H1 (cell line): ENCODE data around the gene NUP133. TPM values are rescaled to one million over a fixed set of nuclear protein-coding genes. Genes with fewer than 3 reads are reported as not detected.
A peak's percentile ranks its signal among the peaks of the same experiment; 100 is the strongest.
"Not testable (repeated sequence)": the region's sequence is repeated elsewhere in the genome, so short reads cannot be mapped to it uniquely, and the experiment has no call there.

ENCODE experiments used
- CTCF ChIA-PET: fragments of 300-600 bp; sonication (Branson Sonifier 250); formaldehyde crosslinking; loops from one replicate; lab custom pipeline; 2021; ENCODE audit not compliant: partially characterized antibody; lab: Charles Lee
- POLR2A ChIA-PET: fragments of 300-600 bp; sonication (Branson Sonifier 250); formaldehyde crosslinking; loops from one replicate; lab custom pipeline; 2021; ENCODE audit warnings: inconsistent platforms; ENCODE audit not compliant: partially characterized antibody; lab: Charles Lee
- DNase-seq, 2 experiments: peaks; one replicate each; pipeline versions ENCODE4 v3.0.0 to v3.0.0-alpha.2; 2010 to 2022; ENCODE audit warnings: low spot score in 2 of 2, low read depth in 1 of 2, mixed read lengths in 1 of 2
- FAIRE-seq: peaks from 2 replicates; lab custom pipeline; 2011; peaks lifted over from hg19 to GRCh38; lab: Jason Lieb, UNC
- H2AFZ ChIP-seq: 2 replicates; pipeline ENCODE4 v1.8.1; 2012; ENCODE audit warnings: low read length, inconsistent platforms
- H2AK5ac ChIP-seq: 2 replicates; pipeline ENCODE4 v1.6.1; 2013; ENCODE audit warnings: low read depth, low read length
- H2BK120ac ChIP-seq: replicated peaks from 2 replicates; pipeline ENCODE3; 2013; ENCODE audit warnings: low read depth, low read length, inconsistent platforms
- H2BK12ac ChIP-seq: 2 replicates; pipeline ENCODE4 v1.6.1; 2013; ENCODE audit warnings: low read depth, low read length
- H2BK15ac ChIP-seq: 2 replicates; pipeline ENCODE4 v1.6.1; 2013; ENCODE audit warnings: low read length
- H2BK20ac ChIP-seq: 2 replicates; pipeline ENCODE4 v1.6.1; 2013; ENCODE audit warnings: low read length
- H2BK5ac ChIP-seq: 2 replicates; pipeline ENCODE4 v1.6.1; 2013; ENCODE audit warnings: low read depth, low read length
- H3K14ac ChIP-seq: 2 replicates; pipeline ENCODE4 v1.6.1; 2013; ENCODE audit warnings: inconsistent platforms; ENCODE audit not compliant: insufficient read length
- H3K18ac ChIP-seq: 2 replicates; pipeline ENCODE4 v1.6.1; 2013; ENCODE audit warnings: low read length; ENCODE audit errors: extremely low read depth
- H3K23ac ChIP-seq: 2 replicates; pipeline ENCODE4 v1.6.1; 2013; ENCODE audit warnings: inconsistent platforms; ENCODE audit not compliant: insufficient read length
- H3K23me2 ChIP-seq: 2 replicates; pipeline ENCODE4 v1.6.1; 2013; ENCODE audit warnings: low read depth, low read length
- H3K27ac ChIP-seq: 2 replicates; pipeline ENCODE4 v1.6.1; 2011; ENCODE audit warnings: low read depth, low read length, inconsistent platforms
- H3K27me3 ChIP-seq, 4 experiments: replicated peaks in 1 of 4; 1 replicate in 1 of 4; 2 replicates in 3 of 4; pipeline versions ENCODE4 v1.6.1 to v1.8.1; 2011 to 2013; ENCODE audit warnings: low read length in 3 of 4, mild to moderate bottlenecking in 3 of 4, inconsistent platforms in 2 of 4, mixed read lengths in 2 of 4, moderate library complexity in 1 of 4; ENCODE audit not compliant: control insufficient read depth in 3 of 4, insufficient read depth in 3 of 4; ENCODE audit errors: extremely low read depth in 1 of 4
- H3K36me3 ChIP-seq, 4 experiments: 2 replicates each; pipeline versions ENCODE4 v1.6.1 to v1.8.1; 2011 to 2013; ENCODE audit warnings: mild to moderate bottlenecking in 4 of 4, low read length in 3 of 4, moderate library complexity in 2 of 4, control low read depth in 1 of 4, inconsistent platforms in 1 of 4; ENCODE audit not compliant: insufficient read depth in 4 of 4, control insufficient read depth in 2 of 4
- H3K4ac ChIP-seq: replicated peaks from 2 replicates; pipeline ENCODE3; 2013; ENCODE audit warnings: low read length, low read depth, mixed read lengths, inconsistent platforms; ENCODE audit not compliant: insufficient read length
- H3K4me1 ChIP-seq, 4 experiments: replicated peaks in 1 of 4; 1 replicate in 1 of 4; 2 replicates in 3 of 4; pipeline versions ENCODE4 v1.6.1 to v1.8.1; 2011 to 2013; ENCODE audit warnings: low read length in 3 of 4, inconsistent platforms in 2 of 4, mixed read lengths in 1 of 4; ENCODE audit not compliant: insufficient read depth in 4 of 4, control insufficient read depth in 3 of 4
- H3K4me2 ChIP-seq, 2 experiments: 2 replicates each; pipeline versions ENCODE4 v1.6.1 to v1.8.1; 2011 to 2013; ENCODE audit warnings: low read depth in 2 of 2, low read length in 2 of 2, control low read depth in 1 of 2, inconsistent platforms in 1 of 2, mild to moderate bottlenecking in 1 of 2; ENCODE audit not compliant: insufficient read depth in 1 of 2
- H3K4me3 ChIP-seq, 4 experiments: fragments of 200-600, 300-600 bp in 1 of 4; sonication (generic), shearing (Covaris generic), sonication (Bioruptor Twin) in 1 of 4; 2 replicates each; pipeline versions ENCODE4 v1.5.1 to v1.8.1; 2011 to 2016; ENCODE audit warnings: low read length in 4 of 4, low read depth in 3 of 4, control low read depth in 2 of 4, inconsistent platforms in 2 of 4, mild to moderate bottlenecking in 2 of 4, mixed read lengths in 1 of 4, moderate library complexity in 1 of 4; ENCODE audit not compliant: insufficient read depth in 2 of 4; ENCODE audit errors: extremely low read depth in 1 of 4
- H3K56ac ChIP-seq: replicated peaks from 2 replicates; pipeline ENCODE3; 2013; ENCODE audit warnings: low read depth, mild to moderate bottlenecking, mixed read lengths, low read length, inconsistent platforms; ENCODE audit not compliant: insufficient read length
- H3K79me1 ChIP-seq: 2 replicates; pipeline ENCODE4 v1.6.1; 2013; ENCODE audit warnings: low read depth, low read length, control low read depth
- H3K79me2 ChIP-seq, 2 experiments: 2 replicates each; pipeline versions ENCODE4 v1.6.1 to v1.8.1; 2012 to 2013; ENCODE audit warnings: low read length in 2 of 2, mild to moderate bottlenecking in 2 of 2, inconsistent platforms in 1 of 2; ENCODE audit not compliant: insufficient read depth in 2 of 2, control insufficient read depth in 1 of 2
- H3K9ac ChIP-seq, 4 experiments: replicated peaks in 1 of 4; 1 replicate in 1 of 4; 2 replicates in 3 of 4; pipeline versions ENCODE4 v1.6.1 to v1.8.1; 2011 to 2013; ENCODE audit warnings: low read depth in 3 of 4, low read length in 3 of 4, control low read depth in 2 of 4, mild to moderate bottlenecking in 2 of 4, moderate library complexity in 2 of 4, inconsistent platforms in 1 of 4; ENCODE audit errors: extremely low read depth in 1 of 4
- H3K9me3 ChIP-seq, 2 experiments: 2 replicates each; pipeline versions ENCODE4 v1.6.1 to v1.8.1; 2012 to 2013; ENCODE audit warnings: mild to moderate bottlenecking in 2 of 2, moderate library complexity in 2 of 2, control low read depth in 1 of 2, inconsistent platforms in 1 of 2, low read depth in 1 of 2, low read length in 1 of 2, mixed read lengths in 1 of 2; ENCODE audit not compliant: insufficient read depth in 2 of 2
- H4K20me1 ChIP-seq, 2 experiments: replicated peaks in 1 of 2; 2 replicates each; pipeline versions ENCODE3 to v1.8.1; 2011 to 2013; ENCODE audit warnings: inconsistent platforms in 2 of 2, low read length in 2 of 2, mild to moderate bottlenecking in 1 of 2; ENCODE audit not compliant: insufficient read depth in 2 of 2, control insufficient read depth in 1 of 2
- H4K5ac ChIP-seq: 2 replicates; pipeline ENCODE4 v1.6.1; 2013; ENCODE audit warnings: low read length, low read depth, mixed read lengths, inconsistent platforms; ENCODE audit not compliant: insufficient read length
- H4K8ac ChIP-seq: 2 replicates; pipeline ENCODE4 v1.8.0; 2013; ENCODE audit warnings: mild to moderate bottlenecking, moderate library complexity, low read length, inconsistent platforms; ENCODE audit not compliant: insufficient read depth; ENCODE audit errors: extremely low read depth
- H4K91ac ChIP-seq: replicated peaks from 2 replicates; pipeline ENCODE3; 2013; ENCODE audit warnings: low read length, mixed read lengths, inconsistent platforms; ENCODE audit not compliant: insufficient read length
- WGBS, 2 experiments: shearing (Covaris generic) in 1 of 2; methylation state at CpG; one replicate each; pipeline versions ENCODE4 v1.1.6 to v1.1.7; 2013 to 2015; ENCODE audit warnings: low lambda C conversion rate in 2 of 2, mixed read lengths in 2 of 2, inconsistent platforms in 1 of 2, low coverage in 1 of 2, missing lambda C conversion rate in 1 of 2; ENCODE audit not compliant: insufficient replicate concordance in 2 of 2, insufficient coverage in 1 of 2, insufficient read length in 1 of 2; ENCODE audit errors: extremely low coverage in 1 of 2, missing lambda C conversion rate in 1 of 2; 5-methylcytosine and 5-hydroxymethylcytosine counted together
- polyA plus RNA-seq, 7 experiments: library from polyadenylated mRNA; depleted of rRNA in 3 of 7; stranded (reverse) in 5 of 7; unstranded in 2 of 7; fragments of >200 nt in 5 of 7; fragments of 200-250 nt in 2 of 7; gene quantifications; 1 replicate in 5 of 7; 2 replicates in 1 of 7; 4 replicates in 1 of 7; pipeline versions ENCODE4 v1.2.1 to v1.2.3, GENCODE V29; 2011 to 2013; ENCODE audit warnings: missing spikeins in 2 of 7, mixed read lengths in 2 of 7
- total RNA-seq: library from RNA; stranded (reverse); fragmentation: NEBNext Ultra II Directional; extraction: Animal tissue kit (Norgen Biotek cat#: 25700); gene quantifications from 2 replicates; pipeline ENCODE4 v1.2.1, GENCODE V29; 2021

Gene NUP133
- total and polyA plus RNA-seq, 2 of the 8 experiments (the other 6 are each of a cell fraction or from before 2014, with no cell fraction given), result 20.6 to 72.1 TPM

- ChIA-PET POLR2A (interaction anchor here (0.8 to 3.8 kb wide), 4 partner anchors 8 to 17 kb away, joined by 3 to 25 read pairs (median 14); partner anchors contain the start of gene ACTA1), CTCF (interaction anchor here (1.2 kb wide), 1 partner anchor 8 kb away, joined by 3 read pairs; no protein-coding TSS in a partner anchor)
- not testable (repeated sequence) for H2AFZ ChIP-seq, H3K4me1 ChIP-seq, H3K4ac ChIP-seq, H3K4me2 ChIP-seq, H3K9ac ChIP-seq, H4K20me1 ChIP-seq, H3K27me3 ChIP-seq, H4K8ac ChIP-seq, H3K23me2 ChIP-seq, H2BK12ac ChIP-seq, H4K5ac ChIP-seq, DNase-seq, H2BK120ac ChIP-seq, H3K14ac ChIP-seq, H3K27ac ChIP-seq, H3K36me3 ChIP-seq, H2BK15ac ChIP-seq, H3K79me2 ChIP-seq, H3K23ac ChIP-seq, H3K9me3 ChIP-seq, H2BK20ac ChIP-seq, H3K4me3 ChIP-seq, H2AK5ac ChIP-seq, H3K18ac ChIP-seq, FAIRE-seq, H4K91ac ChIP-seq, H3K79me1 ChIP-seq, H3K56ac ChIP-seq
- 59% methylated on average over 6 of the region's 6 CpGs; no CpG with 5 or more reads in 1 of the 2 experiments for WGBS, 2 experiments
- 0 out of 2 replicates have a peak overlapping the region, but pooled peaks have one; percentile 60 for H2BK5ac ChIP-seq
Observed at GRCh38 chr1:229418586-229418985, 89.6 kb downstream of the NUP133 start.

DNA sequence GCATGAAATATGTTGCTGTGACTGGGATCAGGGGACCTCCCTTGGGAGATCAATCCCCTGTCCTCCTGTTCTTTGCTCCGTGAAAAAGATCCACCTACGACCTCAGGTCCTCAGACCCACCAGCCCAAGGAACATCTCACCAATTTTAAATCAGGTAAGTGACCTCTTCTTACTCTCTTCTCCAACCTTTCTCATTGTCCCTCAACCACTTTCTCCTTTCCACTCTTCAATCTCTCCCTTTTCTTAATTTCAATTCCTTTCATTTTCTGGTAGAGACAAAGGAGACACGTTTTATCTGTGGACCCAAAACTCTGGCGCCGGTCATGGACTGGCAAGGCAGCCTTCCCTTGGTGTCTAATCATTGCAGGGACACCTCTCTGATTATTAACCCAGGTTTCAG lies 95.3 kb downstream of the NUP133 start:
- Histone ChIP-seq H3K27me3 (peaks cover 3 to 28% (median 25%) of the 10 kb centered on the region in 4 experiments), H3K4me1 (peaks cover 11 to 32% (median 24%) of the 10 kb centered on the region in 4 experiments)
- H2BK5ac ChIP-seq, H3K18ac ChIP-seq, H3K79me2 ChIP-seq, H3K4ac ChIP-seq, DNase-seq, H3K23me2 ChIP-seq, H3K9ac ChIP-seq, H3K27ac ChIP-seq, FAIRE-seq, POLR2A ChIA-PET, H2BK15ac ChIP-seq, H2BK120ac ChIP-seq, H3K56ac ChIP-seq, H3K4me2 ChIP-seq, H4K20me1 ChIP-seq, H4K5ac ChIP-seq, H2AK5ac ChIP-seq, H4K91ac ChIP-seq, H3K9me3 ChIP-seq, H3K23ac ChIP-seq, H3K79me1 ChIP-seq, H2BK12ac ChIP-seq, H4K8ac ChIP-seq, H3K4me3 ChIP-seq, H2BK20ac ChIP-seq, H3K14ac ChIP-seq, H3K36me3 ChIP-seq, H2AFZ ChIP-seq: not testable (repeated sequence)
- WGBS, 2 experiments, result 75% methylated on average over 5 of the region's 5 CpGs; no CpG with 5 or more reads in 1 of the 2 experiments
- CTCF ChIA-PET, result interaction anchor here (0.9 to 1.7 kb wide), 2 partner anchors 17 to 27 kb away, joined by 3 to 6 read pairs; no protein-coding TSS in a partner anchor
